AG08395 (cell line): ENCODE measurements around the gene IFI27L1.
A peak's percentile ranks its signal among the peaks of the same experiment; 100 is the strongest.

ENCODE experiments used
- DNase-seq: peaks from one replicate; pipeline ENCODE4 v3.0.0; 2012; ENCODE audit warnings: mixed read lengths, low spot score

IFI27L1 gene

GRCh38 chr14:94114589-94115057 is 33.5 kb downstream of the IFI27L1 start:
- DNase-seq: no peak

DNA sequence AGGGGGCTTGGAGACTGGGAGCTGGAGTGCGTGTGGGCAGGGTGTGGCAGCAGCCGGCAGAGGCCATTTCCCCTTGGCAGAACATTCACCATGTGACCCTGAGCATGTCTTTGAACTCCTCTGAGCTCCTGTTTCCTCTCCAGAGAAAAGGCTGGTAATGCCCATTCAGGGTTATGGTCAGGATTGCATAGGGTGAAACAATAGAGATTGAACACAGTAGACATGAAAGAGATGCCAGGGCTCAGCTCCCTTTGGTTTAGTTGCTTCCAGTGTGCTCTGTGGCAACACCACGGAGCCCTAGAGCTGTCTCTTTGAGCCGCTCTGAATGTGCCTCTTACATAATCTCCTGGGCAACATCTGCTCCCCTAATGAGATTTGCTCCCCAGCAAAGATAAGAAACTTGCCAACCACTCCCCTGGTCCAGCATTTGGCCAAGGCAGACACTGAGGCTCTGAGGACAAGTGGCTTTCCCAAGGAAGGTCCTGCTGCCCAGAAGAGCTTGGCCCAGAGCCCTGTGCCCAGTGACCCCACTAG is 34.0 kb downstream of the IFI27L1 start:
- DNase-seq: no peak

DNA sequence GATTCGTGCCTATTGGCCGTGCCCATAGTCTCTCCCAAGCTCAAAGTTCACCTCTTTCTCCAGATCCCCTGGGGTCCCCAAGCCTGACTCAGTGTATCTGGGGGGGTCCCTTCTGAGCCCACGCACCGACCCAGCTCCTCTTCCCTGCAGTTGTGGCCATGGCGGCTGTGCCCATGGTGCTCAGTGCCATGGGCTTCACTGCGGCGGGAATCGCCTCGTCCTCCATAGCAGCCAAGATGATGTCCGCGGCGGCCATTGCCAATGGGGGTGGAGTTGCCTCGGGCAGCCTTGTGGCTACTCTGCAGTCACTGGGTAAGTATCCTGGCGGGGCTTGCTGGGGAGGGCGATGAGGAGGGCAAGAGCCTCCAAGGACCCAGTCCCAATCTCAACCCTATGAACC is 34.5 kb downstream of the IFI27L1 start:
- no peak for DNase-seq

DNA sequence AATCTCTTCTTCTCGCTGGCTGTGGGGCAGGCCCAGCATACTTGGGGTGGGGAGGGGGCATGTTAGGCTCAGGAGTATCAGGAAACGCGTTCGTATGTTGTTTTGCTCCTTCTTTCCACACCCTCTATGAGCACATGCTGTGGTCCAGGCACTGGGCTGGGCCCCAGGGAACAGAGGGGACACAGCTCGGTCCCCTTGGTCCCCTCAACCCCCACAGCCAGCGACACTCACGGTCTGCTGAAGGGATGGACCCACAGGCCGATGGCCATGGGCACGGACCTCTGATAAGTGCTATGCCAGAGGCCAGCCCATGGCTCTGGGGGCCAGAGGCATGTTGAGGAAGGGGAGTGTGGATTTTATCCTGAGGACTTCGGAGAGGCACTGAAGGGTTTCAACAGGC is 35.6 kb downstream of the IFI27L1 start:
- DNase-seq: no peak

DNA sequence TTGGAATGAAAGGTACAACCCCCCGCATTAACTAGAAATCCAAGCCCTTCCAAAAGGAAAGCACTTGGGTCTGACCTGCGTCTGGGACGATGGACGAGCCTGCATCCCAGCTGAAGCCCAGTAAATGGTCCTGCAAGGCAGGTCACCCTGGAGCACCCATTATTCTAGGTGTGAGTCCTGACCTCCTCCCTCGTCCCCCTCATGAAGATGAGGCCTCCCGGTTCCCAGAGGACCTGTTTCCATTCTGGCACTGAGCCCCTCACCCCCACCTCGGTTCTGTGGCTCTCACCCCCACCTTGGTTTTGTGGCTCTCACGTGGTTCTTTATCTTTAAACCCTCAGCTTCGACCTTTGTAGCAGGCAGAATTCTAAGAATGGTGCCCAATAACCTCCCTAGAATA is 36.7 kb downstream of the IFI27L1 start:
- no peak for DNase-seq

DNA sequence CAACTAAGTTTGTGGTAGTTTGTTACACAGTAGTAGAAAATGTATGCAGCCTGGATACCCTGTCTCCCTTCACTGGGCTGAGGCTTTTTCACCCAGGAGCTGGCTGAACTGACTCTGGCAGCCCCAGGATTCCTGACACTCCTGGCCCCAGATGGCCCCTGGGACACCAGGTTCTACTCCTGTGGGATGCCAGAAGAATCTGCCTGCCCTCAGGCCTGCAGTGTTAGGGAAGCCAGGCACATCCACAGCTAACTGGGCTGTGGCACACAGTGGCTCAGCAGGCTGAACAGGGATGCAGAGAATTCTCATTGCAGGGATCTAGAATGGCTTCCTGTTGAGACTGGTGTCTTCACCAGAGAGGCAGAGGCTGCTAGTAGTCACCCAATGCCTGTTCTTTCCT is 38.0 kb downstream of the IFI27L1 start:
- DNase-seq: no peak

- DNase-seq: peak; percentile 40
Observed at GRCh38 chr14:94120667-94121340, 39.7 kb downstream of the IFI27L1 start.

GRCh38 chr14:94121485-94121884 is 40.4 kb downstream of the IFI27L1 start:
- no peak for DNase-seq

GRCh38 chr14:94122438-94122837 is 41.3 kb downstream of the IFI27L1 start:
- no peak for DNase-seq

- no peak for DNase-seq
Observed at GRCh38 chr14:94123296-94123695, 42.2 kb downstream of the IFI27L1 start.

DNA sequence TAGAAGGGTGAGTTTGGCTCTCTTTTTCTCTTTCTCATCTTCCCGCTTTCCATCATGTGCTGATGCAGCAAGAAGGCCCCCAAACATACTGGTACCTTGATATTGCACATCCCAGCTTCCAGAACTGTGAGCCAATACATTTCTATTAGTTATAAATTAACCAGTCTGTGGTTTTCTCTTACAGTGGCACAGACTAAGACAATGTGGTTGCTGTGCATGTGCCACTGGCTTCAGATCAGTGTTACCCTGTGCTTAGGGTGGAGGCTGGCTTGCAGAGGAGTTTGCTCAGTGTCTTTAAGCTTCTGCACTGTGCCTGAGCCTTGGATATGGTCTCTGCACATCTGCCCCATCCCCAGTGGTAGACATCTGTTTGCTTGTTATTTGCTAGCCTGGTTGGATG is 42.8 kb downstream of the IFI27L1 start:
- DNase-seq: no peak

- DNase-seq: no peak
Observed at GRCh38 chr14:94124582-94125377, 43.7 kb downstream of the IFI27L1 start.

DNA sequence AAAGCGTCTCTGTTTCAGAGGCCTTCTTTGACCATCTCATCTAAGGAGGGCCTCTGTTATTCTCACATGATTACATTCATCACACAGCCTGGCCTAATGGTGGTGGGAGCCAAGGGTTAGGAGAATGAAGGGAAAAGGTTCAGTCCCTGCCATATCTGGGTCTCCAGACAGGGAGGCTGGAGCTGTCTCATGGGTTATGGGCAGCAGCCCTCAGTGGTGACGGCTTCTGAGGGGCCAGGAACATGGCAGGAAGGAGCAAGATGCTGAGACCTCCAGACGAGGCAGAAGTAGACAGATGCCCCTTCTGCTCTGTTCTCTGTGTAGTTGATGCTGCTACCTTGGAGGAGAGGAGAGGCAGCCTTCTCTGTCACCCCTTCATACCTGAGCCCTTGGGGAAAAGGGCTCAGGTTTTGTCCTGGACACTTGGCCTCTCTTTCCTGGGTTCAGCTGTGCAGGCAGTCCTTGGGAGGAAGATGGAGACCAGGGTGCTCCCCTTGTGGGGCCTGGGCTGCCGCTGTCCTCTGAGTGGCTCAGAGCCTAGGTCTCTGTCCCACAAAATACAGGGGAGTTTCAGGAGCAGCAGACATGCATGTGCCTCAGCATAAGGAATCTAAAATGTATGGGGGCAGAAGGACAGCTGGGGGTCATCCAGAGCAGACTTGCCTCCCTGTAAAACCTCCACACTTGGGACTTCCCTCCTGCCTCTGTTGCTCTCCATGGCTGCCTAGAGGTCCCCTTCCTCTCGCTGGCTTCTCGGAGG is 44.7 kb downstream of the IFI27L1 start:
- DNase-seq: no peak

DNA sequence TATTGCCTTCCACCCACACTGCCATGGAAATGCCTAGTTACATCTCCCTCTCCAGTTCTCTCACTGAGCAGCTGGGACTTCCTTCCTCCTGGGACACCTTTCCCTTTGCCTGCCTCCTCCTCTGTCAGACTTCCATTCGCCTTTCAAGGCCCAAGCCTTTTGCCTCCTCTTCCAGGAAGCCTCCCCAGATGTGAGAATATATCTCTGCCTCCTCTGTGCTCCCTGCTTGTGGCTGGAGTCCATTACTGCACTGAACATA is 45.2 kb downstream of the IFI27L1 start:
- no peak for DNase-seq

DNA sequence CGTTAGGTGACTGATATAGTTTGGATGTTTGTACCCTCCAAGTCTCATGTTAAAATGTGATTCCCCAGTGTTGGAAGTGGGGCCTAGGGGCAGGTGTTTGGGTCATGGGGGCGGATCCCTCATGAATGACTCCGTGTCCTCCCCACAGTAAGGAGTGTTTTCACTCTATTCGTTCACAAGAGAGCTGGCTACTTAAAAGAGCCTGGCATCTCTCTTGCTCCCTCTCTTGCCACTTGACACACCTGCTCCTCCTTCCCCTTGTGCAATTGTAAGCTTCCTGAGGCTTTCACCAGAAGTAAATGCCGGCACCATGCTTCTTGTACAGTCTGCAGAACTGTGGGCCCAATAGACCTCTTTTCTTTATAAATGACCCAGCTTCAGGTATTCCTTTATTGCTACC is 45.7 kb downstream of the IFI27L1 start:
- no peak for DNase-seq

GRCh38 chr14:94127330-94127729 is 46.2 kb downstream of the IFI27L1 start:
- no peak for DNase-seq

GRCh38 chr14:94128216-94128839 is 47.2 kb downstream of the IFI27L1 start:
- DNase-seq: no peak

DNA sequence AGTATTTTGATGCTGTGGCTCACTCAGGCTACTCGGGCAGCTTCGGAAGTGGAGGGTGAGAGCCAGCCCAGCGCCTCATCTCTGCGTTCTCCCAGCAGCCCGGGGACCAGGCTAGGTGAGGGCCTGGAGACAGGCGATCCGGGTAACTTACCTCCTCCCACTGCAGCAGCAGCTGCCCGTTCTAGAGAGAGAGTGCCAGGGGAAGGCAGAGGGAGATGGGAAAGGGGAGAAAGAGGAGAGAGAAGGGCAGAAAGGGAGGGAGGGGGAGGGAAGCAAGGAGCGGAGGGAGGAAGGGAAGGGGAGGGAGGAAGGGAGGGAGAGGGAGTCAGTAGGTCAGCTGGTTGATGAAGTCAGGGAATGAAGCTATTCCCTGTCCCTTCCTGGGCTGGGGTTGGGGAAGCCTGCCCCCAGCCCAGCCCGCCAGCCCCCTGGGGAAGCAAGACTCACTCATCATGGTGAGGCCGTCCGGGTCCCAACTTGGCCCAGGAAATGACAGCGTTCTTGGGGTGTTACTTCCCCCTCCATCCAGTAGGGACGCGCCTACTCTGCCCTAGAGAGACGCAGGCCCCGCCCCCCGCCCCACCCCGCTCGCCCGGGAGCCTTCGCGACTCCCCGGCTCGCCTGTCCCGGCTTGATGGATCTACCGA is 48.1 kb downstream of the IFI27L1 start, which contains the start of gene IFI27L2:
Gene IFI27L2, minus strand, starts transcription at position 494 of the 647 bp plus-strand sequence. Its CDS starts 40 bp downstream, at position 454.
- DNase-seq: peak; percentile 91

GRCh38 chr14:94129758-94130414 is 48.8 kb downstream of the IFI27L1 start:
- DNase-seq: peak; percentile 41

DNA sequence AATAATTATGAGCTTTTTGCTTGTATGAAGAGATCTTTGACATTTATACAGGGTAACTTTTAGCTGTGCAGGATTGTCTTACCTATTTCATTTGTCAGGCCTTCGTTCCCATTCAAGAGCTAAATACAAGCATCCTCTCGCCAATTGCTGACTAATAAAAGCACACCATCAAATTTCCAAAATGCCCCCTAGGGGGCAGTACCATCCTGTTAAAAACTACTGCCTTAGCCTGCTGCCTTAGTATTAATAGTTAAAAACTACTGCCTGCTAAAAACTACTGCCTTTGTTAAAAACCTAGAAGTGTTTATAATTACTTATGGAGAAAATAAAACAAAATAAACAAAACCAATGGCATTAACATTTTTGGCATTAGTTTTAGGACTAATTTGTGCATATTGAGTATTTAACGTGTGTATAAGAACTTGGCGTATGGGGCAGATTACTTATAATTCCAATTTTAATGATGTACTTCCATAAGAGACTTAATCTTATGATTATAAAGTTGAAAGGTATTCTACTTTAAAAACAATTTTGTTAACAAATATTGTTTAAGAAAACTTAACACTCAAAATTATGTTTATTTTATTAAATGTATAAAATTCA is 51.3 kb downstream of the IFI27L1 start:
- peak; percentile 58 for DNase-seq

DNA sequence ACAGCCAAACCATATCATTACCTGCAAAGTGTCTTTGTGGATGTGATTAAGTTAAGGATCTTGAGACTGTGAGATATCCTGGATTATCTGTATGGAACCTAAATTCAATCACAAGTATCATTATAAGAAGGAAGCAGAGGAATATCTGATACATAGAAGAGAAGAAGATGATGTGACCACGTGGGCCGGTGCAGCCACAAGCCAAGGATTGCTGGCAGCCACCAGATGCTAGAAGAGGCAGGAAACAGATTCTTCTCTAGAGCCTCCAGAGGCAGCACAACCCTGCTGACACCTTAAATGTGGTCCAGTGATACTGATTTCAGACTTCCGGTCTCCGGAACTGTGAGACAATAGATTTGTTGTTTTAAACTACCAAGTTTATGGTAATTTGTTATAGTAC is 54.4 kb downstream of the IFI27L1 start:
- no peak for DNase-seq
